OCI-LY7 (cell line): ENCODE measurements around the gene PGBD1. TPM values are rescaled to one million over a fixed set of nuclear protein-coding genes. Genes with fewer than 3 reads are reported as not detected.
"Not testable (repeated sequence)": the region's sequence is repeated elsewhere in the genome, so short reads cannot be mapped to it uniquely, and the experiment has no call there.

Experiments used
- BruUV-seq: library from RNA; stranded (reverse); fragments of 400-500 nt; replicated peaks from 2 replicates; lab custom pipeline; 2021; lab: Mats Ljungman, UMichigan
- CTCF ChIA-PET: fragments of 300-600 bp; sonication (Branson Sonifier 250); formaldehyde crosslinking; loops from one replicate; lab custom pipeline; 2022; ENCODE audit warnings: antibody characterized with exemption; ENCODE audit not compliant: unreplicated experiment; lab: Charles Lee
- POLR2A ChIA-PET: fragments of 300-600 bp; sonication (Branson Sonifier 250); formaldehyde crosslinking; loops from one replicate; lab custom pipeline; 2022; ENCODE audit warnings: antibody characterized with exemption; lab: Charles Lee
- DNase-seq: peaks from one replicate; pipeline ENCODE4 v3.0.0-alpha.2; 2015; ENCODE audit warnings: low spot score
- H2AFZ ChIP-seq: fragments of 200-600 bp; sonication (generic), shearing (Covaris generic); 2 replicates; pipeline ENCODE4 v1.6.1; 2014; ENCODE audit warnings: mild to moderate bottlenecking, antibody characterized with exemption, low read length, moderate library complexity
- H3K27ac ChIP-seq: fragments of 200-600 bp; sonication (generic); 2 replicates; pipeline ENCODE4 v1.5.1; 2014; ENCODE audit warnings: mixed run types, low read depth, mild to moderate bottlenecking, moderate library complexity, low read length, inconsistent platforms; ENCODE audit not compliant: poor library complexity, severe bottlenecking
- H3K36me3 ChIP-seq: fragments of 200-600 bp; sonication (generic); 2 replicates; pipeline ENCODE4 v1.6.1; 2014; ENCODE audit warnings: mild to moderate bottlenecking, antibody characterized with exemption, low read length, moderate library complexity, mixed read lengths; ENCODE audit not compliant: insufficient read depth
- H3K4me1 ChIP-seq: fragments of 200-600 bp; sonication (generic); 2 replicates; pipeline ENCODE4 v1.5.1; 2014; ENCODE audit warnings: mild to moderate bottlenecking, low read length; ENCODE audit not compliant: insufficient read depth, poor library complexity, severe bottlenecking
- H3K4me2 ChIP-seq: fragments of 200-600 bp; sonication (generic); 2 replicates; pipeline ENCODE4 v1.6.1; 2014; ENCODE audit warnings: mild to moderate bottlenecking, low read length
- H3K4me3 ChIP-seq: fragments of 200-600 bp; sonication (generic); 2 replicates; pipeline ENCODE4 v1.5.1; 2014; ENCODE audit warnings: mild to moderate bottlenecking, low read depth, low read length; ENCODE audit not compliant: poor library complexity, severe bottlenecking
- H3K79me2 ChIP-seq: fragments of 200-600 bp; sonication (generic); 2 replicates; pipeline ENCODE4 v1.6.1; 2016; ENCODE audit warnings: low read depth, mild to moderate bottlenecking, low read length, moderate library complexity, mixed read lengths; ENCODE audit not compliant: insufficient read depth
- H3K9me2 ChIP-seq: fragments of 200-600 bp; sonication (generic); 2 replicates; pipeline ENCODE4 v1.6.1; 2016; ENCODE audit warnings: mild to moderate bottlenecking, low read length, mixed read lengths; ENCODE audit not compliant: insufficient read depth
- H3K9me3 ChIP-seq: fragments of 200-600 bp; sonication (generic); 2 replicates; pipeline ENCODE4 v1.6.1; 2014; ENCODE audit warnings: mild to moderate bottlenecking, mixed run types, low read length, mixed read lengths
- H4K20me1 ChIP-seq: fragments of 200-600 bp; sonication (generic); 2 replicates; pipeline ENCODE4 v1.6.1; 2014; ENCODE audit warnings: mild to moderate bottlenecking, antibody characterized with exemption, low read length, moderate library complexity, mixed read lengths; ENCODE audit not compliant: insufficient read depth
- CTCF ChIP-seq: fragments of 200-600 bp; sonication (generic); conservative IDR thresholded peaks from 2 replicates; pipeline ENCODE4 v1.5.1; 2014; ENCODE audit warnings: mild to moderate bottlenecking, antibody characterized with exemption, low read length, moderate library complexity, mixed read lengths
- EZH2phosphoT487 ChIP-seq: fragments of 200-600 bp; sonication (generic); IDR thresholded peaks from 2 replicates; pipeline ENCODE4 v1.6.1; 2018; ENCODE audit warnings: low read depth, borderline replicate concordance, mild to moderate bottlenecking, mixed run types, antibody characterized with exemption, low read length, moderate library complexity, mixed read lengths
- intact Hi-C: fragments of 100-400 bp; cut with micrococcal nuclease; formaldehyde crosslinking; loops from one replicate; pipeline ENCODE4 v1.10.0; 2022; ENCODE audit not compliant: unreplicated experiment
- total RNA-seq, 2 experiments: library from RNA; depleted of rRNA in 1 of 2; stranded (reverse); fragments of >200 nt in 1 of 2; shearing (Covaris generic) in 1 of 2; gene quantifications; 2 replicates each; pipeline ENCODE4 v1.2.3, GENCODE V29; 2014 to 2022

The PGBD1 gene
- total RNA-seq, 2 experiments from 2014 or later = 1.6 to 3.3 TPM

GRCh38 chr6:28295326-28295725 lies 14.0 kb downstream of the PGBD1 start:
- intact Hi-C loops = no loop called here
- no peak overlapping the region for H2AFZ ChIP-seq
- no TSS peak for BruUV-seq
- no peaks in the 10 kb centered on the region for H3K9me3 ChIP-seq
- H3K4me1 ChIP-seq = no peaks in the 10 kb centered on the region
- H3K4me3 ChIP-seq = no peak overlapping the region
- no peak for TF ChIP-seq EZH2phosphoT487
- no peak for TF ChIP-seq CTCF
- POLR2A ChIA-PET = no interaction called here
- H3K27ac ChIP-seq = no peak overlapping the region
- no peak for DNase-seq
- H3K4me2 ChIP-seq = no peak overlapping the region
- no peaks in the 10 kb centered on the region for H4K20me1 ChIP-seq
- CTCF ChIA-PET = no interaction called here
- H3K9me2 ChIP-seq = no peaks in the 10 kb centered on the region
- H3K79me2 ChIP-seq = no peaks in the 10 kb centered on the region
- no peaks in the 10 kb centered on the region for H3K36me3 ChIP-seq

- TF ChIP-seq CTCF (no peak), EZH2phosphoT487 (no peak)
- no TSS peak for BruUV-seq
Measured at GRCh38 chr6:28296520-28297060, 15.2 kb downstream of the PGBD1 start.

GRCh38 chr6:28303570-28303969 lies 22.2 kb downstream of the PGBD1 start:
- Histone ChIP-seq H4K20me1 (no peaks in the 10 kb centered on the region), H3K4me2 (no peak overlapping the region), H3K4me3 (no peak overlapping the region), H3K36me3 (no peaks in the 10 kb centered on the region), H3K27ac (no peak overlapping the region), H3K79me2 (no peaks in the 10 kb centered on the region), H3K9me3 (no peaks in the 10 kb centered on the region), H3K4me1 (no peaks in the 10 kb centered on the region), H3K9me2 (no peaks in the 10 kb centered on the region), H2AFZ (no peak overlapping the region)
- no peak for DNase-seq
- no peak for TF ChIP-seq EZH2phosphoT487
- no peak for TF ChIP-seq CTCF
- BruUV-seq = no TSS peak
- intact Hi-C loops = no loop called here
- ChIA-PET CTCF (no interaction called here), POLR2A (no interaction called here)

More at GRCh38 chr6:28296520-28297060, 15.2 kb downstream of the PGBD1 start:
- CTCF ChIA-PET = no interaction called here
- DNase-seq = no peak
- intact Hi-C loops = no loop called here
- Histone ChIP-seq H3K9me2 (no peaks in the 10 kb centered on the region), H3K4me1 (no peaks in the 10 kb centered on the region), H3K36me3 (no peaks in the 10 kb centered on the region), H3K4me2 (no peak overlapping the region), H3K4me3 (no peak overlapping the region), H2AFZ (no peak overlapping the region), H4K20me1 (no peaks in the 10 kb centered on the region), H3K79me2 (no peaks in the 10 kb centered on the region), H3K9me3 (no peaks in the 10 kb centered on the region), H3K27ac (no peak overlapping the region)
- POLR2A ChIA-PET = no interaction called here

GRCh38 chr6:28306363-28306762 lies 25.0 kb downstream of the PGBD1 start:
- H3K36me3 ChIP-seq, H3K4me1 ChIP-seq, CTCF ChIA-PET, H3K9me3 ChIP-seq, POLR2A ChIA-PET, H3K27ac ChIP-seq, H3K4me2 ChIP-seq, intact Hi-C loops, BruUV-seq, H2AFZ ChIP-seq, H3K79me2 ChIP-seq, DNase-seq, H4K20me1 ChIP-seq, H3K4me3 ChIP-seq, H3K9me2 ChIP-seq: not testable (repeated sequence)
